Measurements from ENCODE around the gene SFTPA2.
"Not testable (repeated sequence)": the region's sequence is repeated elsewhere in the genome, so short reads cannot be mapped to it uniquely, and the experiment has no call there.

Gene SFTPA2

DNA sequence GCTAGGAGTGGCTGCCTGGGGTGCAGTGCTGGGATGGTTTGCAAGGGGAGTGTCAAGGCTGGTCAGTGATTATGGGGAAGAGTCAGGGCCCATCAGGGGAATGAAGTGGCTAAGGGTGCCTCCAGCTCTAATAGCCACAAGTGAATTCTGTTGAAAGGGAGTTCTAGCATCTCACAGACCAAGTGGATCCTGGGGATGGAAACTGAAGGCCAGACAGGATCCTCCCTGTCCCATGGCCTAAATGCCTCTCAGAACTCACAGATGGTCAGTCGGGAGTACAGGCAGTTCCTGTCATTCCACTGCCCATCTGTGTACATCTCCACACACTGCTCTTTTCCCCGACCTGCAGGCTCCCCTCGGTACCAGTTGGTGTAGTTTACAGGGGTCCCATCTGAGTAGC, 3.2 kb downstream of the SFTPA2 start:
- not testable (repeated sequence) for DNase-seq

DNA sequence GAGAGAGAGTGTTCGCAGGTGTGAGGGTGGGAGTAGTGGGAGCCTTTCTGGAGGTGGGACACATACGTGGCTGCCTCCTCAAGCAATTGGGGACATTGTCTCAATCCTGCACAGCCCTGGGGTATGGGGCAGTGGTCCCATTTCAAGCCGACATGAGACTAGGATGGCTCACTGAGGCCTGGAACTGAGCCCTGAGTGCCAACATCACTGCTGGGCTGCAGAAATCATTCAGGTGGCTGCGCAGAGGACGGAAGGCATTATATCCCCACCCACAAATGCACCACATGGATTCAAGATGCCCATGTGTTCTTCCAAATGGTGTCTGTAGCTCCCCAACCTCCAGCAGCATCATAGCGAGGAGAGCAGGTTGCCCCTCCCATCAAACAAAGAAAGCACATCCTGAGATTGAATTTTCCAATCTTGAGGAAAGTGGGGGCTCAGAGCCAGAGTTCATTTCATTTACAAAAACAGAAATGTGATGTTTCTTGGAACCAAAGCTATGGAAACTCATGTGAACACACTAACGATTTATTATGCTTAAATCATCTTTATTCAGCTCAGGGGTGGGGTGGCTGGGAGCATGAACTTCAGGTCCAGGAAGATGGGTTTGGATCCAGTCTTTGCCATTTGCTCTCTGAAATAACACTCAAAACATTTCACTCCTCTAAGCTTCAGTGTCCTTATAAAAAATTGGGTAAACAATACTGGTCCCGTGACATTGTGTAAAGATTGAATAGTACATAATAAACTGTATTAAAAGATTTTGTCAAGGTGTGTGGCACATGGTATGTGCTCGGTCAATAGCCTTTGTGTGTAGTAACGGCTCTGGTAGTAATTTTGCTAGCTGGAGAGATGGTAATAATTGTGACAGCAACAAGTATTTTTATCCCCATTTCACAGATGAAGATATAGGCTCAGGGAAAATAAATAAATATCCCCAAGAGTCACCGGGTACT, 4.6 kb downstream of the SFTPA2 start:
- no peak for DNase-seq

DNA sequence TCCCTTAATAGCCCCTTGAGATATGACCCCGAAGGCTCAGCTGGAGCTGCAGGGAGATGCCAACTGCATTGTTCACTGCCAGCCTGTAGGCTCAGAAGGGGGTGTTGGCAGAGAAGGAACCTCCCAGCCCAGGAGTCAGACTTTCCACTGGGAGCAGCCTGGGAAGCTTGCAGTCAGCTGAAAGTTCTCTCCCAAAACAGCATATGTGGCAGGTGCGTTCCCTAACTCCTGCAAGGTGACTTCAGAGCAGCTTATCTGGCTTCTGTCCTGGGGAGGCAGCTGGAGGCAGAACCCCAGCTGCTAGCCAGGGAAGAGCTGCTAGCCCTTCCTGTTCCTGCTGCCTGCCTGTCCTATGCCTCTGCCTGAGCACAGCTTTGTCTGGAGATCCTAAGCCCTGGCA, 8.1 kb downstream of the SFTPA2 start:
- no peak for DNase-seq

DNA sequence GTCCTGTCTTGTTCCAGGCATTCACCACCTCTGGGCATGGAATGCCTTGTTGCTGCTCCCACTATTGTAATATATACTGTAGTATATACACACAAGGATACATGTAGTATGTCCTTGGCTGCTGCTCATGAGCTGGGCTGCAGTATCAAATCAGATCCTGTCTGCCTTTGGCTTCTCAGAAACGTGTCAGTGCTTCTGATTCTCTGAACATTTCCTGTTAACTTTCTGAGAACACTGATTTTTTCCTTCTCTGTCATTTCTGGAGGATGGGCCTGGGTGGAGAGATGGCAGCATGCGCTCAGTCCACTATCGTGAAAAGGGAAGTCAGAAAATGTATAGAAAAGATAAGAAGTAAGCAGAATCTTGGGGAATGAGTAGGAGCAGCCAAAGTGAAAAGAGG, 12.2 kb downstream of the SFTPA2 start:
- DNase-seq = peak; percentile 9

GRCh38 chr10:79547128-79547527, 13.1 kb downstream of the SFTPA2 start:
- DNase-seq = peak; percentile 14

DNA sequence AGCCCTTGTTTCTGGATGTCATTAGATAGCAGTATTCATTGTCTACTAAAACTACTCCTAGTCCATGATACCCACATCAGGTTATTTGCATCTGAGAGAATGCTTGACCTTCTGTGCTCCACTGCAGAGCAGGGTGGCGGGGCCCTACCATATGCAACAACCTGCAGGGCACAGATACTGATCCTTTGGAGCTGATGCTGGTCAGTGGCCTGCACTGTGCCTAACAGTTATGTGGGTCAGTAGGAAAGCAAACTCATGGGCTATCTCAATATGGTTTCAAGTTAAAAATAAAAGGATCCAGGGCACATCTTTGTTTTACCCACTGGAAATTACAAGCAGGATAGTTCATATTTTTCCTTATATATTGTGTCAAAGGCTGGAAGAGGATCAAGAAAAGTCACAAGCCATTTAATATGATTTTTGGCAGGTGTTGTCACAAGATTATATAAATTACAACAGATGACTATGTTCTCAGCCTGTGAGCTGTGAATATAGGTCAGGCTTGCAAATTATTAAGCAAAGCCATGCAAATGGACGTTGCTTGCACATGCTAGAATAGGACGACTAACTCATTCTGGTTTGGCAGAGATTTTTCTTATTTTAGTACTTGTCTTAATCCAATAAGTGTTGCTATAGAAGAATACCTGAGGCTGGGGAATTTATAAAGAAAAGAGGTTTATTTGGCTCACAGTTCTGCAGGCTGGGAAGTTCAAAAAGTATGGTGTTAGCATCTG, 15.1 kb downstream of the SFTPA2 start:
- DNase-seq = not testable (repeated sequence)

- DNase-seq = not testable (repeated sequence)
Measured at GRCh38 chr10:79544408-79544807, 15.8 kb downstream of the SFTPA2 start.

DNA sequence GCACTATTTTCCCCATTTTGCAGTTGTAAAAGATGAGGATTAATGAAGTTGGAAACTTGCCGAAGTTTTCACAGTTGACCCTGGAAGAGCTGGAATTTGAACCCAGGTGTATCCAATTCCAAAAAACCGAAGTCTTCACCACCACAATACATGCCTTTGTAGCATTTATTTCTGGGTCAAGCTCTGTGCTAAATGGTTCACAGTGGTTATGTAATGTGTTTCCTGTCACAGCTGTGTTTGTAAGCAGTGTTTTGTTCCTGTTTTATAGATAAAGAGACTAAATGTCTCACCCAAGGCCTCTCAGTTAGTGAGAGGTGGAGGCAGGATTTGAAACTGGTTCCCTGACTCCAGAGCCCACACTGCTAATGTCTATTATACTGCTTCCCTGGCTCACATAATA, 17.6 kb downstream of the SFTPA2 start:
- DNase-seq = peak; percentile 43

DNA sequence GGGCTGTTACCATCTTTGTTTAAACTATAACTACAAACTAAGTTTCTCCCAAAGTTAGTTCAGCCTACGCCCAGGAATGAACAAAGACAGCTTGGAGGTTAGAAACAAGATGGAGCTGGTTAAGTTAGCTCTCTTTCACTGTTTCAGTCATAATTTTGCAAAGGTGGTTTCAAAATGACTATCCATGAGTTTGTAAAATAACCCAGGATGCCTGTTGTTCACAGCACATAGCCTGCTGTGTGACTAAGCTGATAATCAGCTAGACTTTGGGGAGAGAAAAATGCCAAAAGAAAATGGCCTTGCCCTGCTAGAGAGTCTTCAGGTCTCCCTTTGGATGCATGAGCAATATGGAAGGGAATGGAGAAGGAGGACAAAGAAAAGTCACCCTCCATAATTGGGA, 19.3 kb downstream of the SFTPA2 start:
- not testable (repeated sequence) for DNase-seq

DNA sequence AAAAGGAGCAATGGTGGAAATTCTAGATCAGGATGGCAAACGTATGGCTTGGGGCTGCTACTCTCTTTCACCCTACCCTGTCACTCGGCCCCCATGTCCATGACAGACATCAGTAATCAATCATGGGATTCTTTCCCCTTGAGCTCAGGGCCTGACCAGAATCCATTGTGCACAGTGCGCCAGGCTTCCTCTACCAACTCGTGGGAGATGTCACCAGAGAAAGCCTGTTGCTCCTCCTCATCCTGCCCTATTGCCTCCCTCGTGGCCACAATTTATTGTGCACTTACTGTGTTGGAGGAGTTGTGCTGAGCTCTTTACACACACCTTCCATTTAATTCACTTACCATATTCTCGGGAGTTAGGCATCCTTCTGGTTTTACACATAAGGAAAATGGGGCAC, 21.9 kb downstream of the SFTPA2 start:
- DNase-seq = not testable (repeated sequence)

DNA sequence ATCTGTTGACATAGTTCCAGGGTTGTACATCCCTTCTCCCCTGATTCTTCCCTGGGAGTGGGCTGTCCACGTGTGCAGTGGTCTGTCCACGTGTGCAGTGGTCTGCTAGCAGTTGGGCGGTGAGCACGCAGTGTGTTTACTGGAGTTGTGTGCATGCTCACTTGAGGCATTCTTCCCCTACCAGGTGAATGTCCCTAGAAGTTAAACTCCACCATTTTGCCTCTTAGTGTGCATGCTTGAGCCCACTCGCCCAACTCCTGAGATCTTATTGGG, 26.4 kb downstream of the SFTPA2 start:
- DNase-seq = not testable (repeated sequence)

- not testable (repeated sequence) for DNase-seq
Measured at GRCh38 chr10:79533142-79533902, 26.9 kb downstream of the SFTPA2 start.

- DNase-seq = not testable (repeated sequence)
Measured at GRCh38 chr10:79528261-79528660, 31.9 kb downstream of the SFTPA2 start.

DNA sequence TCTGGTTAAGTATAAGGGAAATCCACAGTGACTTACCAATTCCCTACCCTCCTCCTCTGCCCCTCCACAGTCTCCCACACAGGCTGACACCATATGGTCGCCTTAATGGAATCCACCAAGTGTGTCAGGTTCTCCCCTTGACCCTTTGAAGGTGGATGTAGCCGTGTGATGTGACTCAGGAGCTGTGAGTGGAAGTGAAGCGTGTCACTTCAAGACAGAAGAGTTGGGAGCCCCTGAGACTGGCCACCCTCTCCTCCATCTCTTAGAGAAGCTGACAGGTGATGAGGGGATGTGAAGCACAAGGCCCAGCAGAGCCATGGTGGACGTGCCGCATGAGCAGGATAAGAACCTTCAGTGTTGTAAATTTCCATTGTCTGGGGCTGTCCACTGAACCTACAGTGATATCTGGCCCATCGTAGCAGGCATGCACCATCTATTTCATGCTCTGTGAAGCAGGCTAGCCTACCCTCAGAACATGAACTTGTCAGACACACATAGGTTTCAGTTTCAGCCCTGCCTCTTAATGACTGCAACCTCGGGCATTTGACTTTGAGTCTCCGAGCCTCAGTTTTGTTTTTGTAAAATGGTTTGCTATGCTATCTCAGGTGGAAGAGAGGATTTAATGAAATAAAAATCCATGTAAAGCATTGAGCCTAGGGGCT, 35.0 kb downstream of the SFTPA2 start:
- DNase-seq = not testable (repeated sequence)

GRCh38 chr10:79523157-79523853, 36.9 kb downstream of the SFTPA2 start:
- DNase-seq = not testable (repeated sequence)

- not testable (repeated sequence) for DNase-seq
Measured at GRCh38 chr10:79522464-79522863, 37.7 kb downstream of the SFTPA2 start.

DNA sequence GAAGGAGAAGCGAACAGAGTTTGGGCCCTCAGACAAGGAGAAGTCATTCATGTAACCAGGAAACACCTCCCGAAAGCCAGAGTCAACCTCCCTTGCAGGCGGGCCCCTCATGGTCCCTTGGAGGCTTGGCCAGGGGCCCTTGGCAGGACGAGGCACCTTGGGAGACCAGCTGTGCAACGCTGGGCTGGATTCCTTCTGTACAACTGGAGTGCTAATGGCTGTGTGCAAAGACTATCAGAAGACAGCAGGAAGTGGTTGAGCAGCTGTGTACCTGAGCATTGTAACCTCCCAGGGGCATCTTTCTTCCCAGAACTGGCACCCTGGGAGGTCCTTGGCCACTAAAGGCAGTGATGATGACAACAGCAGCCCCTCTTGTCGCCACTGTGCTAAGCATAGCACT, 38.5 kb downstream of the SFTPA2 start:
- not testable (repeated sequence) for DNase-seq

DNA sequence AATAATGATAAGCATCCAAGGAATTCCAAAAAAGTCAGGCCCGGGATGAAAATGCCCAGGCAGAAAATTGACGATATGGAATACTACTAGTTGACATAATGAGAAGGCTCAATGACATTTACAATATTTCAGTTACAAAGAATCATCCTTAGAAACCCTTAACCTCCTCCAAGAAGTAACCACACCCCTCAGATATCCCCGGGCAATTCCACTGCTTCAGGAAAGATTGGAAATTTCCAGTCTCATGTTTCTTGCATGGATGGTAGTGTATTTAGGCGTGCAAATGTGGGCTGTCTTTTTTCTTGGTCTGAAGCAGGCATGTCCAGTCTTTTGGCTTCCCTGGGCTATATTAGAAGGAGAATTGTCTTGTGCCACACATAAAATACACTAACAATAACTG, 42.6 kb downstream of the SFTPA2 start:
- DNase-seq = not testable (repeated sequence)

DNA sequence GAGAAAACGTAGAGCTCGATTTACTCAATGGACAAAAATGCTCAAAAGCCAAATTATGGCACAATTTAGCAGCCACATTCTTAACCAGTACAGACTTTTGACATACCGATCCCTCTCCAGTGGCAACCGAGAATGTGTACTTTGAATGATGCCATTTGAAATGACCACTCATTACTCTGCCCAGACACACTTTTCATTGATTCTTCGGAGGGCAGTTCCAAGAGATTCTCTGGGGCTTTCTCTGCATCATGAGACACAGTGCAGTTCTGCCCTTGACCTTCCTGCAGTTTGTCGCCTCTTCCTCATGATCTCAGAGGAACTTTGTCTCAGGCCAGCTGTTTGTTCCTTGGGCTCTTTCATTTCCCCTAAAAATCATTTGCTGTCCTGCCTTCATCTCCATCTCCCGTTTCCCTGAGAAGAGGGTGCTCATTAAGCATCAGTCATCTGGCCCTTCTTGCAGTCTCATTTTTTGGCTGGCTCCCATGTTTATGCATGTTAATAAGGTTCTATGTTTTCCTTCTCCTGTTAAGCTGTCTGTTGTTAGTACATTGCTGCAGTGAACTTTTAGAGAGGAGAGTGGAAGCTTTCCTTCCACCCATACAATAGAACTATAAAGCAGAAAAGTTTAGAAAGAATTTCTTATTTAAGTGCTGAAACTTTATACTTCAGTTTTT, 43.5 kb downstream of the SFTPA2 start:
- DNase-seq = not testable (repeated sequence)

DNA sequence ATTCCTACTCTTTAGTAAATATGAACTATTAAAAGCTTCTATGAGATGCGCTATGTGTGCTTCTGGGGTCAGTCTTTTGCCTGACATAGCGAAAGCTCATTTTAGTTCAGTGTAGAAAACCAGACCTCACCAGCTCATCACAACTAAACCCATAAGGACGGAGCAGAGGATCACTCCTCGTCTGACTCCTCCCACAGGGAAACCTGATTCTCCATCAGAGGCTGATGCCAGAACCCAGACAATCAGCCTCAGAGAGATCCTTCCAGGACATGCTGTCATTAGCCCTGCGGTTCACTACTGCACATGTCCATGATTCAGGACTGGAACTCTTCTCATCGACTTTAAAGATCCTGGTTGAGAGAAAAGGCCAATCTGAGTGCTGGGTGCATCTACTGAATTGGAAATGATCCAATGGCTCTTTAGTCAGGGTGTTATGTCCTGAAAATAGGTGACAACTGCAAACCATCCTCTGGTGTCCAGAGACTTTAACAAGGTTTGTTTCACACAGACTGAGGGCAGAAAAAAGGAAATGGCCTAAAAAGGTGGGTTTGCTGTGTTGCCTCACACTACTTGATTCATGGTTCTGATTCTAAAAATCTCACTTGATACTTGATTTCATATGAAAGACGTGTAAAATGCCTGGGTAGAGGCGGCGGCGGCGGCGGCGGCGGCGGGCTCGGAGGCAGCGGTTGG, 48.2 kb downstream of the SFTPA2 start, which contains the start of gene EIF5AL1:
EIF5AL1 (plus strand) TSS at position 643 of the 693 bp plus-strand sequence. CDS start 117 bp downstream, outside the sequence.
- not testable (repeated sequence) for DNase-seq
